Activated CD4-positive, alpha-beta T cell treated with anti-CD3 and anti-CD28 coated beads, Interleukin-2, amount 10 ng/mL, durations not matched to agents 7 days and 5 days (primary cell): ENCODE data around the gene ANO4. TPM values are rescaled to one million over a fixed set of nuclear protein-coding genes. Genes with fewer than 3 reads are reported as not detected.
A peak's percentile ranks its signal among the peaks of the same experiment; 100 is the strongest.

Source experiments
- CTCF ChIA-PET: fragments of 350-600 bp; sonication (Branson Sonifier 250); formaldehyde crosslinking; loops from one replicate; lab custom pipeline; 2021; ENCODE audit warnings: antibody characterized with exemption; lab: Charles Lee
- POLR2A ChIA-PET: fragments of 350-600 bp; sonication (Branson Sonifier 250); formaldehyde crosslinking; loops from one replicate; lab custom pipeline; 2021; ENCODE audit warnings: antibody characterized with exemption; lab: Charles Lee
- DNase-seq: peaks from one replicate; pipeline ENCODE4 v3.0.0-alpha.2; 2020
- H3K27ac Mint-ChIP-seq: one replicate; pipeline ENCODE4 v1.8.0; 2021; ENCODE audit warnings: mild to moderate bottlenecking, moderate library complexity, mixed read lengths
- H3K27me3 Mint-ChIP-seq: one replicate; pipeline ENCODE4 v1.8.0; 2021; ENCODE audit warnings: mixed read lengths
- H3K36me3 Mint-ChIP-seq: one replicate; pipeline ENCODE4 v1.8.0; 2021; ENCODE audit warnings: low read depth, mixed read lengths
- H3K4me1 Mint-ChIP-seq: one replicate; pipeline ENCODE4 v1.8.0; 2021; ENCODE audit warnings: mixed read lengths
- H3K4me3 Mint-ChIP-seq: one replicate; pipeline ENCODE4 v1.8.0; 2021; ENCODE audit warnings: mild to moderate bottlenecking, moderate library complexity, mixed read lengths
- H3K9me3 Mint-ChIP-seq: one replicate; pipeline ENCODE4 v1.8.0; 2021; ENCODE audit warnings: mixed read lengths
- total RNA-seq, 2 experiments: library from RNA; stranded (reverse); gene quantifications; one replicate each; pipeline ENCODE4 v1.2.3, GENCODE V29; 2021

The ANO4 gene
- total RNA-seq, 2 experiments from 2014 or later = not detected

GRCh38 chr12:100826323-100826722 is 31.7 kb downstream of the ANO4 start:
- Mint-ChIP-seq H3K4me1 (no peaks in the 10 kb centered on the region), H3K4me3 (no peak overlapping the region), H3K9me3 (no peaks in the 10 kb centered on the region), H3K27ac (no peak overlapping the region), H3K36me3 (no peaks in the 10 kb centered on the region), H3K27me3 (no peaks in the 10 kb centered on the region)
- CTCF ChIA-PET = no interaction called here
- POLR2A ChIA-PET = no interaction called here
- peak; percentile 30 for DNase-seq

- no peak overlapping the region for H3K27ac Mint-ChIP-seq
- no peak for DNase-seq
- no peaks in the 10 kb centered on the region for H3K27me3 Mint-ChIP-seq
- H3K4me1 Mint-ChIP-seq = no peaks in the 10 kb centered on the region
- no peaks in the 10 kb centered on the region for H3K9me3 Mint-ChIP-seq
- ChIA-PET CTCF (no interaction called here), POLR2A (no interaction called here)
- H3K4me3 Mint-ChIP-seq = no peak overlapping the region
- no peaks in the 10 kb centered on the region for H3K36me3 Mint-ChIP-seq
Observed at GRCh38 chr12:100827901-100828520, 33.4 kb downstream of the ANO4 start.

GRCh38 chr12:100830003-100830795 is 35.6 kb downstream of the ANO4 start:
- no peak for DNase-seq
- H3K27ac Mint-ChIP-seq = no peak overlapping the region
- POLR2A ChIA-PET = no interaction called here
- no peak overlapping the region for H3K4me3 Mint-ChIP-seq
- no peaks in the 10 kb centered on the region for H3K27me3 Mint-ChIP-seq
- H3K9me3 Mint-ChIP-seq = no peaks in the 10 kb centered on the region
- CTCF ChIA-PET = no interaction called here
- no peaks in the 10 kb centered on the region for H3K4me1 Mint-ChIP-seq
- H3K36me3 Mint-ChIP-seq = no peaks in the 10 kb centered on the region

- Mint-ChIP-seq H3K4me3 (no peak overlapping the region), H3K4me1 (no peaks in the 10 kb centered on the region), H3K27me3 (no peaks in the 10 kb centered on the region), H3K9me3 (no peaks in the 10 kb centered on the region), H3K36me3 (no peaks in the 10 kb centered on the region), H3K27ac (no peak overlapping the region)
- DNase-seq = no peak
- ChIA-PET POLR2A (no interaction called here), CTCF (no interaction called here)
Observed at GRCh38 chr12:100833282-100833681, 38.7 kb downstream of the ANO4 start.

GRCh38 chr12:100840748-100841147 is 46.2 kb downstream of the ANO4 start:
- Mint-ChIP-seq H3K27me3 (no peaks in the 10 kb centered on the region), H3K27ac (no peak overlapping the region), H3K4me3 (no peak overlapping the region), H3K4me1 (no peaks in the 10 kb centered on the region), H3K9me3 (no peaks in the 10 kb centered on the region), H3K36me3 (no peaks in the 10 kb centered on the region)
- ChIA-PET CTCF (no interaction called here), POLR2A (no interaction called here)
- DNase-seq = no peak

GRCh38 chr12:100842156-100842555 is 47.6 kb downstream of the ANO4 start:
- no peaks in the 10 kb centered on the region for H3K4me1 Mint-ChIP-seq
- ChIA-PET CTCF (no interaction called here), POLR2A (no interaction called here)
- no peaks in the 10 kb centered on the region for H3K27me3 Mint-ChIP-seq
- H3K36me3 Mint-ChIP-seq = no peaks in the 10 kb centered on the region
- no peak for DNase-seq
- no peak overlapping the region for H3K4me3 Mint-ChIP-seq
- no peaks in the 10 kb centered on the region for H3K9me3 Mint-ChIP-seq
- no peak overlapping the region for H3K27ac Mint-ChIP-seq

- Mint-ChIP-seq H3K9me3 (no peaks in the 10 kb centered on the region), H3K4me1 (no peaks in the 10 kb centered on the region), H3K27ac (no peak overlapping the region), H3K27me3 (no peaks in the 10 kb centered on the region), H3K36me3 (no peaks in the 10 kb centered on the region), H3K4me3 (no peak overlapping the region)
- POLR2A ChIA-PET = no interaction called here
- no peak for DNase-seq
- CTCF ChIA-PET = no interaction called here
Observed at GRCh38 chr12:100843061-100843460, 48.5 kb downstream of the ANO4 start.

- H3K4me3 Mint-ChIP-seq = no peak overlapping the region
- DNase-seq = no peak
- POLR2A ChIA-PET = no interaction called here
- H3K4me1 Mint-ChIP-seq = no peaks in the 10 kb centered on the region
- H3K9me3 Mint-ChIP-seq = no peaks in the 10 kb centered on the region
- no peaks in the 10 kb centered on the region for H3K27me3 Mint-ChIP-seq
- no peaks in the 10 kb centered on the region for H3K36me3 Mint-ChIP-seq
- CTCF ChIA-PET = no interaction called here
- no peak overlapping the region for H3K27ac Mint-ChIP-seq
Observed at GRCh38 chr12:100845095-100845494, 50.5 kb downstream of the ANO4 start.

GRCh38 chr12:100851637-100852036 is 57.1 kb downstream of the ANO4 start:
- Mint-ChIP-seq H3K27me3 (no peaks in the 10 kb centered on the region), H3K4me1 (no peaks in the 10 kb centered on the region), H3K9me3 (no peaks in the 10 kb centered on the region), H3K4me3 (no peak overlapping the region), H3K27ac (no peak overlapping the region), H3K36me3 (no peaks in the 10 kb centered on the region)
- no peak for DNase-seq
- ChIA-PET POLR2A (no interaction called here), CTCF (no interaction called here)

- H3K36me3 Mint-ChIP-seq = no peaks in the 10 kb centered on the region
- H3K4me3 Mint-ChIP-seq = no peak overlapping the region
- no peaks in the 10 kb centered on the region for H3K27me3 Mint-ChIP-seq
- POLR2A ChIA-PET = no interaction called here
- no peaks in the 10 kb centered on the region for H3K4me1 Mint-ChIP-seq
- no peak overlapping the region for H3K27ac Mint-ChIP-seq
- CTCF ChIA-PET = no interaction called here
- no peak for DNase-seq
- H3K9me3 Mint-ChIP-seq = no peaks in the 10 kb centered on the region
Observed at GRCh38 chr12:100857418-100857817, 62.8 kb downstream of the ANO4 start.

- Mint-ChIP-seq H3K36me3 (no peaks in the 10 kb centered on the region), H3K27me3 (no peaks in the 10 kb centered on the region), H3K4me1 (no peaks in the 10 kb centered on the region), H3K27ac (no peak overlapping the region), H3K4me3 (no peak overlapping the region), H3K9me3 (no peaks in the 10 kb centered on the region)
- no peak for DNase-seq
- ChIA-PET CTCF (no interaction called here), POLR2A (no interaction called here)
Observed at GRCh38 chr12:100857971-100858370, 63.4 kb downstream of the ANO4 start.

GRCh38 chr12:100858656-100859055 is 64.1 kb downstream of the ANO4 start:
- Mint-ChIP-seq H3K4me3 (no peak overlapping the region), H3K27ac (no peak overlapping the region), H3K4me1 (no peaks in the 10 kb centered on the region), H3K36me3 (no peaks in the 10 kb centered on the region), H3K27me3 (no peaks in the 10 kb centered on the region), H3K9me3 (no peaks in the 10 kb centered on the region)
- CTCF ChIA-PET = no interaction called here
- POLR2A ChIA-PET = no interaction called here
- DNase-seq = no peak

GRCh38 chr12:100859063-100859627 is 64.6 kb downstream of the ANO4 start:
- POLR2A ChIA-PET = no interaction called here
- no peak overlapping the region for H3K4me3 Mint-ChIP-seq
- CTCF ChIA-PET = no interaction called here
- no peaks in the 10 kb centered on the region for H3K4me1 Mint-ChIP-seq
- no peaks in the 10 kb centered on the region for H3K27me3 Mint-ChIP-seq
- H3K9me3 Mint-ChIP-seq = no peaks in the 10 kb centered on the region
- no peak overlapping the region for H3K27ac Mint-ChIP-seq
- no peak for DNase-seq
- no peaks in the 10 kb centered on the region for H3K36me3 Mint-ChIP-seq
